Activated T-cell treated with anti-CD3 and anti-CD28 coated beads, Interleukin-2, amount 50 U/mL, for 72 hours (primary cell): ENCODE data around the gene ABITRAM. TPM values are rescaled to one million over a fixed set of nuclear protein-coding genes. Genes with fewer than 3 reads are reported as not detected.
"Not testable (repeated sequence)": the region's sequence is repeated elsewhere in the genome, so short reads cannot be mapped to it uniquely, and the experiment has no call there.

Experiments used
- ATAC-seq, 2 donors: fragments of 150-1000 bp; cut with Tn5 transposase; replicated peaks in 1 of 2; 2 replicates each; pipeline ENCODE4 v1.10.0; 2021; ENCODE audit warnings: moderate library complexity in 2 of 2, mild to moderate bottlenecking in 1 of 2
- DNase-seq, 2 donors: peaks; one replicate each; pipeline ENCODE4 v3.0.0; 2021 to 2022; ENCODE audit warnings: mixed read lengths in 1 of 2
- H3K27ac Mint-ChIP-seq: one replicate; pipeline ENCODE4 v1.8.0; 2022; ENCODE audit warnings: mild to moderate bottlenecking, moderate library complexity, mixed read lengths
- H3K27me3 Mint-ChIP-seq: one replicate; pipeline ENCODE4 v1.8.0; 2022; ENCODE audit warnings: low read depth, mixed read lengths
- H3K36me3 Mint-ChIP-seq, 2 donors: one replicate each; pipeline ENCODE4 v1.8.0; 2022; ENCODE audit warnings: mixed read lengths in 2 of 2, mild to moderate bottlenecking in 1 of 2; ENCODE audit not compliant: insufficient read depth in 2 of 2
- H3K4me1 Mint-ChIP-seq: one replicate; pipeline ENCODE4 v1.8.0; 2022; ENCODE audit warnings: low read depth, mixed read lengths
- H3K4me3 Mint-ChIP-seq, 2 donors: one replicate each; pipeline ENCODE4 v1.8.0; 2022; ENCODE audit warnings: mild to moderate bottlenecking in 2 of 2, mixed read lengths in 2 of 2, moderate library complexity in 2 of 2
- H3K9me3 Mint-ChIP-seq, 2 donors: one replicate each; pipeline ENCODE4 v1.8.0; 2022; ENCODE audit warnings: mixed read lengths in 2 of 2
- total RNA-seq, 2 donors: library from RNA; stranded (reverse); gene quantifications; one replicate each; pipeline ENCODE4 v1.2.3, GENCODE V29; 2022

Gene ABITRAM
- total RNA-seq, 2 donors from 2014 or later: 11.3 to 13.9 TPM

DNA sequence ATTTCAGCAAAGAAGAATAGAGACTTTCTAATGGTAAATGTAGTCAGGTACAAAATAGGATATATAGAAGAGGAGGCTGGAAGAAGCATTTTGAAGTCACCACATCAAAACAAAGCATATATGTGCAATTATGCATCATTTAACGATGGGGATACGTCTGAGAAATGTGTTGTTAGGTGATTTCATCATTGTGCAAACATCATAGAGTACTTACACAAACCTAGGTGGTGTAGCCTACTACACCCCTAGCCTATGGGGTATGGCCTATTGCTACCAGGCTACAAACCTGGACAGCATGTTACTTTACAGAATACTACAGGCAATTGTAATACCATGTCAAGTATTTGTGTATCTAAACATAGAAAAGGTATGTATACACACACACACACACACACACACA lies 28.7 kb upstream of the ABITRAM start:
- no peak overlapping the region for H3K4me3 Mint-ChIP-seq
- DNase-seq (no peak), ATAC-seq (no peak)
- H3K27me3 Mint-ChIP-seq: no peaks in the 10 kb centered on the region
- peaks cover 12 to 14% of the 10 kb centered on the region in 2 donors for H3K36me3 Mint-ChIP-seq
- no peaks in the 10 kb centered on the region for H3K9me3 Mint-ChIP-seq
- no peaks in the 10 kb centered on the region for H3K4me1 Mint-ChIP-seq
- peak overlapping the region; percentile 33 for H3K27ac Mint-ChIP-seq

DNA sequence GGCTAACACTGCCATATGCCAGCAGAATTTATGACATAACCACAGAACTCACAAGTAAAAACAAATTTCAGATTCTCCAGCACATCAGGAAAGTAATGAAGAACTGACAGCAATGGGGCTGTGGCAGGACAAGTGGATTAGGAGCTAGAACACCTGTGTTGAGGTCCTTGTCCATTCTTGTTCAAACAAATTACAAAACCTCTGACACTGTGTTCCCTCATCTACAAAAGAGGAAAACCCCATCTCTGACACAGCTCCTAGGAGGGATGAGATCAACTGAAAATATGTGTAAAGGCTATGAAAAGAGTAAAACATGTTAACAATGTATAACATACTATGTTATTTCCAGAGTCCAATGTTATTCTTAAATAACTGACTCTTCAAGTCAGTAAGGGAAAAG lies 23.8 kb upstream of the ABITRAM start:
- Mint-ChIP-seq H3K4me1 (no peaks in the 10 kb centered on the region), H3K4me3 (no peak overlapping the region), H3K36me3 (peaks cover 4 to 25% of the 10 kb centered on the region in 2 donors), H3K27me3 (no peaks in the 10 kb centered on the region), H3K9me3 (no peaks in the 10 kb centered on the region), H3K27ac (peak overlapping the region; percentile 43)
- no peak for DNase-seq
- no peak for ATAC-seq

DNA sequence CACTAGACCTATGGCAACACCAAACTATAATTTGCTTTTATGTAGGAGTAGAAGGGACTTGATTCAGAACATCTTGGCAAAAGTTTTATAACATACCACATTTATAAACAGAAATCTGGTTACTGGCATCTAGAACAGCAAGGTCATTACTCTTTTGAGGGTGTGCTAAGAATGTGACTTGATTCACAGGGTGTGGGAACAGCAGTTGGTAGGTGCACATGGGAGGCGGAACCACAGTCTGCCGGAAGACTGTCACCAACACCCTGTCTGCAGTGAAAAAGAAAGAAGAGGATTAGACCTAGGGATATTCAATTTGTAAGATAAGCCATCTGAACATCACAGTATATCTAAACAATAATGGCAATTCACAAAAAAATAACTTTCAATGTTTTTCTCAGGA lies 23.3 kb upstream of the ABITRAM start:
- ATAC-seq: no peak
- Mint-ChIP-seq H3K36me3 (peaks cover 4 to 27% of the 10 kb centered on the region in 2 donors), H3K4me1 (no peaks in the 10 kb centered on the region), H3K9me3 (no peaks in the 10 kb centered on the region), H3K27ac (peak overlapping the region; percentile 9), H3K27me3 (no peaks in the 10 kb centered on the region), H3K4me3 (no peak overlapping the region)
- DNase-seq: no peak

DNA sequence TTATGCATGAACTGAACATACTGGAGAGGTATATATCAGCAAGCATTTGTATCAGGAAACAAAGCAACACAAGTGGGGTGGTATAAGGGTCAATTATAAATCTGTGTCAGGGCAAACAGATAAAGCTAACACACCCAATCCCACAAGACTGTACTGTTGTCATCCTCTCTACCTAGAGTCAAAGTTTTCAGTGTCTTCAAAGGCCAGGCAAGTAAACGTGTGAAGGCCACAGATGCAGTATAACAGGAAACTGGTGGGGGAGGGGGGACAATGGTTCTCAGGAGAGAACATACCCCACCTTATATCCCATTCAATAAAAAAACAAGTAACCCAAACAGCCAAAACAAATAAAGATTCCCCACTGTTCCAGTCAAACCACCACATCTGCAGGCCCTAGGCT lies 22.4 kb upstream of the ABITRAM start:
- Mint-ChIP-seq H3K27ac (peak overlapping the region; percentile 55), H3K9me3 (no peaks in the 10 kb centered on the region), H3K27me3 (no peaks in the 10 kb centered on the region), H3K36me3 (peaks cover 2 to 27% of the 10 kb centered on the region in 2 donors), H3K4me3 (no peak overlapping the region), H3K4me1 (no peaks in the 10 kb centered on the region)
- DNase-seq: no peak
- ATAC-seq: no peak

DNA sequence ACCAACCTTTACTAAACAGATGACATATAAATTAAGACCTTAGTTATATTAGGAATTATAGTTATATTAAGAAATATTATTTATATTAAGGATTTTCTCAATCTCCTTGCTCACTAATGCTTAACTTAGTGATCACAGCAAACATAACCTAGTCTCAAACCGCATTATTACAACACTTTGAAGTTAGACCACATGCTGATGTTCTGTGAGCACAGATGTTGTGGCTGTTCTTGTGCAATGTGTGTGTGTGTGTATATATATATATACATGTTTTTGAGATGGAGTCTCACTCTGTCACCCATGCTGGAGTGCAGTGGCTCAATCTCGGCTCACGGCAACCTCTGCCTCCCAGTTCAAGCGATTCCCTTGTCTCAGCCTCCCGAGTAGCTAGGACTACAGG lies 20.8 kb upstream of the ABITRAM start:
- DNase-seq (no peak), ATAC-seq (no peak)
- no peaks in the 10 kb centered on the region for H3K4me1 Mint-ChIP-seq
- H3K27ac Mint-ChIP-seq: no peak overlapping the region
- peaks cover 0 to 22% of the 10 kb centered on the region in 2 donors for H3K36me3 Mint-ChIP-seq
- no peak overlapping the region for H3K4me3 Mint-ChIP-seq
- H3K27me3 Mint-ChIP-seq: no peaks in the 10 kb centered on the region
- no peaks in the 10 kb centered on the region for H3K9me3 Mint-ChIP-seq

DNA sequence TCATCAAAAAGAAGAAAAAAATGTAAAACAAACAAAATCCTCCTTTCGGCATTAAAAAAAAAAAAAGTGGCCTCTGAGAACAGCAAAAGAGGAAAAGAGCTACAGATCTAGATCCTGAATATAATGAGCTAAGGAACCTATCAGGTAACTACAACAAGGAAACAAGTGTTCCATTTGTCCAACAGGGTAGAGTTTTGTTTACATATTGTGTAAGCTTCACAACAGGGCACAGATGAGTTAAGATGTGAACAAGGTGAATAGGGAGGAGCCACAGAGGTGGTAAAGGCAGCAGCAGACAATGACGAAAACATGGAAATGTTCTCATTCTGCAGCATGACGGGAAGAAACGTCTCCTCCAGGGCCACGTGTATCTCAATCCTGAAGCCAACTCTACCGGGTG lies 14.7 kb upstream of the ABITRAM start:
- H3K9me3 Mint-ChIP-seq: no peaks in the 10 kb centered on the region
- no peak overlapping the region for H3K27ac Mint-ChIP-seq
- no peak overlapping the region for H3K4me3 Mint-ChIP-seq
- DNase-seq (no peak), ATAC-seq (no peak)
- H3K27me3 Mint-ChIP-seq: no peaks in the 10 kb centered on the region
- H3K4me1 Mint-ChIP-seq: no peaks in the 10 kb centered on the region
- H3K36me3 Mint-ChIP-seq: peaks cover 4 to 12% of the 10 kb centered on the region in 2 donors

DNA sequence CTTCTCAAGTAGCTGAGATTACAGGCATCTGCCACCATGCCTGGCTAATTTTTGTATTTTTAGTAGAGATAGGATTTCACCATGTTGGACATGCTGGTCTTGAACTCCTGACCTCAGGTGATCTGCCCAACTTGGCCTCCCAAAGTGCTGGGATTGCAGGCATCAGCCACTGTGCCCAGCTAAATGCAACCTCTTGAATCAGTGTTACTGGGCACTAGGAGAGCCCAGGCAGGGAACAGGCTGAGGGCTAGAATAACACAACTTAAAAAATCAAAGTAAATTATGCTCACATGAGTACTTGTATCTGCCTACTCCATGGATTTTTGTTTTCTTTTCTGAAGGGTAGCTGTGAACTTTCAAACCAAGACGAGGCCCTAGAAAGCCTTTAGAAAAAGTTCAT lies 13.8 kb upstream of the ABITRAM start:
- not testable (repeated sequence) for H3K9me3 Mint-ChIP-seq, DNase-seq, H3K4me3 Mint-ChIP-seq, H3K4me1 Mint-ChIP-seq, H3K27ac Mint-ChIP-seq, ATAC-seq, H3K27me3 Mint-ChIP-seq
- H3K36me3 Mint-ChIP-seq: peaks cover 4 to 14% of the 10 kb centered on the region in 2 donors

DNA sequence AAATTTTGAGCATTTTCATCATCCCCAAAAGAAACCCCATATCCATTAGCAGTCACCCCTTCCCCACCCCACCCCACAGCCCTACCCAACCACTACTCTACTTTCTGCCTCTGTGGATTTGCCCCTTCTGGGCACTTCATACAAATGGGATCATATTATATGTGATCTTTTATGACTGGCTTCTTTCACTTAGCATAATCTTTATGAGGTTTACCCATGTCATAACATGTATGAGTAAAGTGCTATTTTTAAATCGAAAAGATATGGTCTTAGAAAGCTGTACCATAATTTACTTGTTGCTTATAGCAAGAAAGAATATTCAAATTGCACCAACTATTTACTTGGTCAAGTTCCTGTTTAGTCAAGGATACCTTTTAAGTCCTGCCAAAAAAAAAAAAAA lies 13.0 kb upstream of the ABITRAM start:
- Mint-ChIP-seq H3K4me3 (no peak overlapping the region), H3K27me3 (no peaks in the 10 kb centered on the region), H3K36me3 (peaks cover 4 to 11% of the 10 kb centered on the region in 2 donors), H3K4me1 (no peaks in the 10 kb centered on the region), H3K27ac (no peak overlapping the region), H3K9me3 (no peaks in the 10 kb centered on the region)
- ATAC-seq (peak in 1 of 2 donors; percentile 50), DNase-seq (no peak)

DNA sequence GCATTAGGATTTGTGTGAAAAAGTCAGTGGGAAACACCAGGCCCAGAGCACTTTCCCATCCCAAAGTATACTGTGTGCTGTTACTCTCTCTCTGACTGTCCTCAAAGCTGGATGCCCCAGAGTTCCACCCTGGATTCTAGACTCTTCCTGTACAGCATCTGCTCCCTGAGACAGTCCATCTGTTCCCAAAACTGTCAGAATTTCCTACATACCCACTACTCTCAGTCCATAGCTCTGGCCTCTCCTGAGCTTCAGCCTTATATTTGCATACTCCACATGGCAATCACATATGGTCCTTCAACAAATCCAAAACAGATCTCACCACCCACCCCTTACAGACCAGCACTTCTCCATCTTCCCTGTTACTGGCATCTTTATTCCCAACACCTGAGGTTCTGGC lies 9.7 kb upstream of the ABITRAM start:
- Mint-ChIP-seq H3K27me3 (no peaks in the 10 kb centered on the region), H3K36me3 (peaks cover 4 to 10% of the 10 kb centered on the region in 2 donors), H3K4me1 (no peaks in the 10 kb centered on the region), H3K9me3 (no peaks in the 10 kb centered on the region), H3K4me3 (no peak overlapping the region), H3K27ac (no peak overlapping the region)
- ATAC-seq (no peak), DNase-seq (no peak)

DNA sequence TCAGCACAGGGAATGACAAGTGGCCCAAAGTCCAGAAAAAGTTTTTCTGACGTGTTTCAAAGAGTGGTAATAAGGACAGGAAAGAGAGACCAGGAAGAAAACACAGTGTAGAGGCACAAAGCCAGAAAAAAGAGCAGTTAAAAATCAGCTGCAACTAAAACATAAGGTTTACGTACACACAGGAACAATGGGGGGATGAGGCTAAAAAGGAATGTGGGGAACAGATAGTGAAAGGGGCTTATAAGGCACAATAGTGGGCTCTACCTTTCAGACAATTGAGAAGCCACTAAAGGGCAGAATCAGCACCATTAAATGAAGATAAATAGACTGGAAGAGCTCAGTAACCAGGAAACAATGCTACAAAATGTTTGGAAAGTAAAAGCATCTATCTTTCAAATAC lies 5.8 kb upstream of the ABITRAM start:
- Mint-ChIP-seq H3K4me3 (no peak overlapping the region), H3K27ac (no peak overlapping the region), H3K9me3 (no peaks in the 10 kb centered on the region), H3K27me3 (no peaks in the 10 kb centered on the region), H3K36me3 (peaks cover 2 to 14% of the 10 kb centered on the region in 2 donors), H3K4me1 (peaks cover 23% of the 10 kb centered on the region)
- DNase-seq (no peak), ATAC-seq (no peak)

DNA sequence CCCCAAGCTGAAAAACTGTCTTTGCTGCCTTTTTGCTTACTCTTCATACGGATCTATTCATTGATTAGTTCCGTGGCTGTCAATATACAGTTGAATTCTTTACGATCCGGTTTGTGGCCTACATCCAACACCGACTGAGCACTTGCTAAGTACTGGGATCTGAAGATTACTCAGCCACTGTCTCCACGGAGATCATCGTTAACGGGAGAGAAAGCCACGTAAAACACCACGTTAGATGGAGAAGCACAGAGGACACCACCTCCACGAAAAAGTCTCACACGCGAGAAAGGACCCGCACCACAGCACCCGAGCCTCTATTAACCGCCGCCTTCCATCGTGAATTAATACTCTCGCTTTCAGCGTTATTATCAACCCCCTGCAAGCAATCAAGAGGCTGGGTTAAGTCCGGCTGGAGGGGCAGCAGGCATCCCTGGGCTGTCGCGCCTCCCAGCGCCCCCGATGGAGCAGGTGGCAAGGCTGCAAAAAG lies 926 bp upstream of the ABITRAM start:
- DNase-seq: peak in 1 of 2 donors; percentile 1
- Mint-ChIP-seq H3K9me3 (no peaks in the 10 kb centered on the region), H3K4me1 (peaks cover 30% of the 10 kb centered on the region), H3K27me3 (no peaks in the 10 kb centered on the region), H3K36me3 (peaks cover 2 to 11% of the 10 kb centered on the region in 2 donors), H3K4me3 (peak overlapping the region; percentile 73 to 98), H3K27ac (peak overlapping the region; percentile 38)
- peak in 1 of 2 donors; percentile 1 for ATAC-seq

DNA sequence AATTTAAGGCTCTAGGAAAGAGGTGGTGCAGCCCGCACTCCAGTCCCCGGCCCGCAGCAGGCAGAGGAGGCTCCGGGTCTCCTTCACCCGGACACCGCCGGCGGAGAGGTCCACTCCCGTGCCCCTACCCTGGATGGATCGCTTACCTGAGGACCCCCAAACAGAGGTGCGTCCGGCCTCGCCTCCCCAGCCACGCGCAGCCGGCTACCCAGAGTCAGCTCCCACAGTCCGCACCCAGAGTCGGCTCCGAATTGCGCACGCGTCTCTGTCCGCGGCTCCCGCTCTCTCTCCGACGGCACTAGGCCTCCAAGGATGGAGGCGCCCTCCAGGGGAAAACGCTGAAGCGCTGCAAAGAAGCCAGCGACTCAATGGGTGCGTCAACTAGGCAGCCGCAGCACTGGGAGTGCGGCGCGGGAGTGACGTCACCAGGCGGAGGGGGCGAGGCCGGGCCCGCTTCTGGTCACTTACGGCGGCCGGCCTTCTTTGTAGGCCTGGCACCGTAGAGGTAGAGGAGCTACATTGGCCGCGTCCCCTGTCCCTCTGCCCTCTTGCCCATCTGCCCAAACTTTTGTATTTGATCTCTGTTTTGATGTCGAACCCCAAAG lies 380 bp upstream of the ABITRAM start, which contains the start of gene ELP1:
Gene ELP1 (minus strand): TSS at position 407 of the 605 bp plus-strand sequence. CDS start 2,978 bp downstream, outside the sequence.
- Mint-ChIP-seq H3K4me3 (peak within 1 kb of the TSS; percentile 73 to 98), H3K9me3 (no peaks in the 10 kb centered on the region), H3K36me3 (peaks cover 2 to 8% of the 10 kb centered on the region in 2 donors), H3K27me3 (no peaks in the 10 kb centered on the region), H3K4me1 (peaks cover 30% of the 10 kb centered on the region), H3K27ac (peak within 1 kb of the TSS; percentile 88)
- DNase-seq: peak; percentile 94 to 95
- ATAC-seq: peak; percentile 91 to 92

DNA sequence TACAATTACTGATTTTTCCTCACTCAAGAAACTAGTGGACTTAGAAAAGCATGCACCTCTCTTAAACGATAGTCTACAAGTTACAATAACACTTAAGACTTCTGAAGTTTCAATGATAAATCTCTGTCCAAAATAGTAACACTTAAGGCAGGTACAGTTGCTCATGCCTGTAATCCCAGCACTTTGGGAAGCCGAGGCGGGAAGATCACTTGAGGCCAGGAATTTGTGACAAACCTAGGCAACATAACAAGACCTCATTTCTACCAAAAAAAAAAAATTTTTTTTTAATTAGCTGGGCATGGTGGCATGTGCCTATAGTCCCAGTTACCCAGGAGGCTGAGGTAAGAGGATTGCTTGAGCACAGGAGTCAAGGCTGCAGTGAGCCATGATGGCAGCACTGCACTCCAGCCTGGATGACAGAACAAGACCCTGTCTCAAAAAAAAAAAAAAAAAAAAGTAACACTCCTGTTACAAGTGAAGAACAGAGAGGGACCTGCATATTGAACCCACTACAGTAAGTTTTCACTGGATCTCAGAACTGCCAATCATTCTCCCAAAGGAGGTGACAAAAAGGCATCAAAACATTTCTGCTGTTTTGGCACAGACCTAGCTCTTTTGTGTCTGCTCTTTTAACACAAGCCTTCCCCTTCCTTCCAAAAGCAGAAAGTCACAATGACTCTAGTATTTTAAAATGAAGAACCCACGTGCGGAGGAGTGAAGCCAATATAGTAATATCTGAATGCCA lies 3.5 kb downstream of the ABITRAM start:
- Mint-ChIP-seq H3K4me1 (peaks cover 14% of the 10 kb centered on the region), H3K27ac (no peak overlapping the region), H3K9me3 (no peaks in the 10 kb centered on the region), H3K36me3 (peaks cover 2 to 4% of the 10 kb centered on the region in 2 donors), H3K27me3 (no peaks in the 10 kb centered on the region), H3K4me3 (no peak overlapping the region)
- DNase-seq: no peak
- ATAC-seq: no peak
